Fibroblast of lung (primary cell): ENCODE results near the gene KIAA1586. TPM values are rescaled to one million over a fixed set of nuclear protein-coding genes. Genes with fewer than 3 reads are reported as not detected.
A peak's percentile ranks its signal among the peaks of the same experiment; 100 is the strongest.
"Not testable (repeated sequence)": the region's sequence is repeated elsewhere in the genome, so short reads cannot be mapped to it uniquely, and the experiment has no call there.

Source experiments
- DNase-seq, 2 donors: peaks; one replicate each; pipeline versions ENCODE4 v3.0.0 to v3.0.0-alpha.2; 2010; ENCODE audit warnings: low read depth in 2 of 2
- H2AFZ ChIP-seq: 2 replicates; pipeline ENCODE4 v1.5.1; 2012; ENCODE audit warnings: low read length, control low read depth, inconsistent platforms
- H3K27ac ChIP-seq: 2 replicates; pipeline ENCODE4 v1.5.1; 2011; ENCODE audit warnings: low read length, control low read depth; ENCODE audit not compliant: insufficient read depth
- H3K27me3 ChIP-seq: 2 replicates; pipeline ENCODE4 v1.5.1; 2011; ENCODE audit warnings: mild to moderate bottlenecking, low read length; ENCODE audit not compliant: control insufficient read depth, insufficient read depth
- H3K36me3 ChIP-seq: 2 replicates; pipeline ENCODE4 v1.5.1; 2011; ENCODE audit warnings: low read length; ENCODE audit not compliant: control insufficient read depth, insufficient read depth
- H3K4me1 ChIP-seq: 2 replicates; pipeline ENCODE4 v1.5.1; 2011; ENCODE audit warnings: low read length; ENCODE audit not compliant: control insufficient read depth, insufficient read depth; ENCODE audit errors: extremely low read depth
- H3K4me2 ChIP-seq: 2 replicates; pipeline ENCODE4 v1.5.1; 2011; ENCODE audit warnings: low read length, control low read depth; ENCODE audit not compliant: insufficient read depth; ENCODE audit errors: extremely low read depth
- H3K4me3 ChIP-seq, 4 experiments: fragments of 200-600 bp in 1 of 4; sonication (generic) in 1 of 4; replicated peaks in 1 of 4; 2 replicates each; pipeline ENCODE4 v1.5.1; 2011 to 2016; ENCODE audit warnings: low read length in 4 of 4, low read depth in 3 of 4, mild to moderate bottlenecking in 3 of 4, control low read depth in 2 of 4, inconsistent platforms in 1 of 4, mixed read lengths in 1 of 4; ENCODE audit not compliant: insufficient read depth in 1 of 4; ENCODE audit errors: control extremely low read depth in 1 of 4
- H3K79me2 ChIP-seq: 2 replicates; pipeline ENCODE4 v1.5.1; 2012; ENCODE audit warnings: mild to moderate bottlenecking, low read length, inconsistent platforms; ENCODE audit not compliant: control insufficient read depth, insufficient read depth
- H3K9ac ChIP-seq: 2 replicates; pipeline ENCODE4 v1.5.1; 2011; ENCODE audit warnings: mild to moderate bottlenecking, low read length, control low read depth; ENCODE audit not compliant: insufficient read depth
- H3K9me3 ChIP-seq: 2 replicates; pipeline ENCODE4 v1.5.1; 2012; ENCODE audit warnings: low read depth, low read length; ENCODE audit not compliant: control insufficient read depth, insufficient read depth
- H4K20me1 ChIP-seq: 2 replicates; pipeline ENCODE4 v1.5.1; 2011; ENCODE audit warnings: low read length; ENCODE audit not compliant: control insufficient read depth, insufficient read depth; ENCODE audit errors: extremely low read depth
- CTCF ChIP-seq, 2 donors: IDR thresholded peaks in 1 of 2; conservative IDR thresholded peaks in 1 of 2; 1 replicate in 1 of 2; 2 replicates in 1 of 2; pipeline ENCODE4 v1.5.1; 2011 to 2012; ENCODE audit warnings: low read length in 2 of 2, control low read depth in 1 of 2, inconsistent platforms in 1 of 2, low read depth in 1 of 2, mild to moderate bottlenecking in 1 of 2
- EZH2 ChIP-seq: IDR thresholded peaks from 2 replicates; pipeline ENCODE4 v1.5.1; 2012; ENCODE audit warnings: low read length, control low read depth, mild to moderate bottlenecking; ENCODE audit errors: missing control alignments
- polyA minus RNA-seq: library from RNA; depleted of rRNA, polyadenylated mRNA; stranded (reverse); fragments of >200 nt; gene quantifications from 2 replicates; pipeline ENCODE4 v1.2.3, GENCODE V29; 2011; ENCODE audit warnings: low replicate concordance
- polyA plus RNA-seq, 2 donors: library from polyadenylated mRNA; depleted of rRNA in 1 of 2; stranded (reverse) in 1 of 2; unstranded in 1 of 2; fragments of >200 nt; gene quantifications; 2 replicates each; pipeline ENCODE4 v1.2.1, GENCODE V29; 2011 to 2012; ENCODE audit warnings: missing spikeins in 1 of 2
- total RNA-seq: library from RNA; depleted of rRNA; stranded (reverse); fragments of >200 nt; gene quantifications from 2 replicates; pipeline ENCODE4 v1.2.1, GENCODE V29; 2014

The KIAA1586 gene
- 17.3 and 18.2 TPM in 2 replicates for total RNA-seq
- polyA plus RNA-seq, result 7.8 and 8.2 TPM in 2 replicates
- polyA plus RNA-seq (2012), result 8.5 and 9.0 TPM in 2 replicates
- polyA minus RNA-seq, result 0.39 and 0.63 TPM in 2 replicates

- peak within 1 kb of the TSS; percentile 42 to 84 (median 50) for H3K4me3 ChIP-seq
- peak within 1 kb of the TSS; percentile 51 for H2AFZ ChIP-seq
- H3K27me3 ChIP-seq, H3K4me1 ChIP-seq, H3K9me3 ChIP-seq, H3K36me3 ChIP-seq, H4K20me1 ChIP-seq: not testable (repeated sequence)
- H3K79me2 ChIP-seq, result peaks cover 28% of the 10 kb centered on the region
- H3K27ac ChIP-seq, result peak within 1 kb of the TSS; percentile 54
- peak; percentile 88 to 90 for DNase-seq
- H3K4me2 ChIP-seq, result peak within 1 kb of the TSS; percentile 39
- H3K9ac ChIP-seq, result peak within 1 kb of the TSS; percentile 58
Measured at GRCh38 chr6:57046332-57047256, at the start of gene KIAA1586. Gene KIAA1586, plus strand, starts transcription at chr6:57046693. Its CDS starts 63 bp downstream, at chr6:57046756.

- Histone ChIP-seq H3K9ac (no peak overlapping the region), H3K79me2 (no peaks in the 10 kb centered on the region), H3K4me2 (no peak overlapping the region), H3K4me1 (no peaks in the 10 kb centered on the region), H2AFZ (no peak overlapping the region), H4K20me1 (no peaks in the 10 kb centered on the region), H3K27ac (no peak overlapping the region), H3K9me3 (no peaks in the 10 kb centered on the region), H3K27me3 (no peaks in the 10 kb centered on the region), H3K36me3 (no peaks in the 10 kb centered on the region), H3K4me3 (no peak overlapping the region)
- TF ChIP-seq CTCF (conservative IDR thresholded peaks at IDR 0.05 in 1 of 2, IDR thresholded peaks at IDR 0.05 in 1 of 2; ENCODE audit: low read depth in 1 of 2, low read length in 2 of 2), result no peak
- no peak for TF ChIP-seq EZH2
- no peak for DNase-seq
Measured at GRCh38 chr6:56999049-56999448, 47.4 kb upstream of the KIAA1586 start.

GRCh38 chr6:56999748-57000147 is 46.7 kb upstream of the KIAA1586 start:
- H3K9ac ChIP-seq, H3K36me3 ChIP-seq, H3K79me2 ChIP-seq, H3K27ac ChIP-seq, H3K4me3 ChIP-seq, H3K4me2 ChIP-seq, H3K27me3 ChIP-seq, H3K9me3 ChIP-seq, H2AFZ ChIP-seq, H3K4me1 ChIP-seq, H4K20me1 ChIP-seq, DNase-seq: not testable (repeated sequence)

- no peak overlapping the region for H3K4me2 ChIP-seq
- H3K9ac ChIP-seq, result no peak overlapping the region
- DNase-seq, result no peak
- no peaks in the 10 kb centered on the region for H3K36me3 ChIP-seq
- no peaks in the 10 kb centered on the region for H3K27me3 ChIP-seq
- no peak for TF ChIP-seq EZH2
- TF ChIP-seq CTCF (conservative IDR thresholded peaks at IDR 0.05 in 1 of 2, IDR thresholded peaks at IDR 0.05 in 1 of 2; ENCODE audit: low read depth in 1 of 2, low read length in 2 of 2), result no peak
- H2AFZ ChIP-seq, result no peak overlapping the region
- H3K4me1 ChIP-seq, result no peaks in the 10 kb centered on the region
- H3K27ac ChIP-seq, result no peak overlapping the region
- no peaks in the 10 kb centered on the region for H4K20me1 ChIP-seq
- no peaks in the 10 kb centered on the region for H3K9me3 ChIP-seq
- no peak overlapping the region for H3K4me3 ChIP-seq
- no peaks in the 10 kb centered on the region for H3K79me2 ChIP-seq
Measured at GRCh38 chr6:57002197-57002596, 44.3 kb upstream of the KIAA1586 start.
